Left kidney (tissue), 2 donors: Measurements from ENCODE around the gene N4BP2L2. TPM values are rescaled to one million over a fixed set of nuclear protein-coding genes. Genes with fewer than 3 reads are reported as not detected.
A peak's percentile ranks its signal among the peaks of the same experiment; 100 is the strongest.

Experiments used
- DNase-seq: peaks from one replicate; pipeline ENCODE4 v3.0.0-alpha.2; 2013
- polyA plus RNA-seq: library from polyadenylated mRNA; unstranded; fragments of 120-200 nt; gene quantifications from one replicate; pipeline ENCODE4 v1.2.1, GENCODE V29; 2013; ENCODE audit not compliant: insufficient read length

The N4BP2L2 gene
- polyA plus RNA-seq, 1 donor = 274 TPM

GRCh38 chr13:32535748-32536147 is 2.8 kb downstream of the N4BP2L2 start:
- DNase-seq = no peak

- no peak for DNase-seq
Measured at GRCh38 chr13:32535115-32535514, 3.5 kb downstream of the N4BP2L2 start.

- DNase-seq = peak; percentile 45
Measured at GRCh38 chr13:32530841-32531253, 7.7 kb downstream of the N4BP2L2 start.

- DNase-seq = no peak
Measured at GRCh38 chr13:32528358-32528757, 10.2 kb downstream of the N4BP2L2 start.

- DNase-seq = no peak
Measured at GRCh38 chr13:32527151-32527550, 11.4 kb downstream of the N4BP2L2 start.

GRCh38 chr13:32525766-32526165 is 12.8 kb downstream of the N4BP2L2 start:
- no peak for DNase-seq

GRCh38 chr13:32515246-32515645 is 23.3 kb downstream of the N4BP2L2 start:
- no peak for DNase-seq

GRCh38 chr13:32511482-32511881 is 27.1 kb downstream of the N4BP2L2 start:
- DNase-seq = no peak

GRCh38 chr13:32504876-32505275 is 33.7 kb downstream of the N4BP2L2 start:
- DNase-seq = no peak

- no peak for DNase-seq
Measured at GRCh38 chr13:32504263-32504662, 34.3 kb downstream of the N4BP2L2 start.

- no peak for DNase-seq
Measured at GRCh38 chr13:32503727-32504126, 34.9 kb downstream of the N4BP2L2 start.

- DNase-seq = no peak
Measured at GRCh38 chr13:32501064-32501463, 37.5 kb downstream of the N4BP2L2 start.

- DNase-seq = no peak
Measured at GRCh38 chr13:32499538-32500210, 38.9 kb downstream of the N4BP2L2 start.

- no peak for DNase-seq
Measured at GRCh38 chr13:32497589-32497988, 41.0 kb downstream of the N4BP2L2 start.

- no peak for DNase-seq
Measured at GRCh38 chr13:32496599-32497160, 41.9 kb downstream of the N4BP2L2 start.

GRCh38 chr13:32495841-32496240 is 42.8 kb downstream of the N4BP2L2 start:
- DNase-seq = no peak

- DNase-seq = no peak
Measured at GRCh38 chr13:32495429-32495828, 43.2 kb downstream of the N4BP2L2 start.

GRCh38 chr13:32491028-32491427 is 47.6 kb downstream of the N4BP2L2 start:
- no peak for DNase-seq

- DNase-seq = no peak
Measured at GRCh38 chr13:32476892-32477291, 61.7 kb downstream of the N4BP2L2 start.

- DNase-seq = no peak
Measured at GRCh38 chr13:32476021-32476731, 62.4 kb downstream of the N4BP2L2 start.

- DNase-seq = no peak
Measured at GRCh38 chr13:32474999-32475792, 63.4 kb downstream of the N4BP2L2 start.

- DNase-seq = no peak
Measured at GRCh38 chr13:32473650-32474049, 64.9 kb downstream of the N4BP2L2 start.

GRCh38 chr13:32472194-32472621 is 66.4 kb downstream of the N4BP2L2 start:
- DNase-seq = no peak
